ENCODE results near the gene PRR23A.
"Not testable (repeated sequence)": the region's sequence is repeated elsewhere in the genome, so short reads cannot be mapped to it uniquely, and the experiment has no call there.

PRR23A gene

GRCh38 chr3:139006051-139006716 is at the start of gene PRR23A:
PRR23A (minus strand) TSS chr3:139006268; CDS start chr3:139006268, 0 bp downstream.
- no peak within 1 kb of the TSS for H3K27ac ChIP-seq
- TF ChIP-seq, protein P1, sequence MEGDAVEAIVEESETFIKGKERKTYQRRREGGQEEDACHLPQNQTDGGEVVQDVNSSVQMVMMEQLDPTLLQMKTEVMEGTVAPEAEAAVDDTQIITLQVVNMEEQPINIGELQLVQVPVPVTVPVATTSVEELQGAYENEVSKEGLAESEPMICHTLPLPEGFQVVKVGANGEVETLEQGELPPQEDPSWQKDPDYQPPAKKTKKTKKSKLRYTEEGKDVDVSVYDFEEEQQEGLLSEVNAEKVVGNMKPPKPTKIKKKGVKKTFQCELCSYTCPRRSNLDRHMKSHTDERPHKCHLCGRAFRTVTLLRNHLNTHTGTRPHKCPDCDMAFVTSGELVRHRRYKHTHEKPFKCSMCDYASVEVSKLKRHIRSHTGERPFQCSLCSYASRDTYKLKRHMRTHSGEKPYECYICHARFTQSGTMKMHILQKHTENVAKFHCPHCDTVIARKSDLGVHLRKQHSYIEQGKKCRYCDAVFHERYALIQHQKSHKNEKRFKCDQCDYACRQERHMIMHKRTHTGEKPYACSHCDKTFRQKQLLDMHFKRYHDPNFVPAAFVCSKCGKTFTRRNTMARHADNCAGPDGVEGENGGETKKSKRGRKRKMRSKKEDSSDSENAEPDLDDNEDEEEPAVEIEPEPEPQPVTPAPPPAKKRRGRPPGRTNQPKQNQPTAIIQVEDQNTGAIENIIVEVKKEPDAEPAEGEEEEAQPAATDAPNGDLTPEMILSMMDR (IDR thresholded peaks at IDR 0.05): no peak
- no peak for TF ChIP-seq ZFX (IDR thresholded peaks at IDR 0.05; ENCODE audit: borderline replicate concordance)

DNA sequence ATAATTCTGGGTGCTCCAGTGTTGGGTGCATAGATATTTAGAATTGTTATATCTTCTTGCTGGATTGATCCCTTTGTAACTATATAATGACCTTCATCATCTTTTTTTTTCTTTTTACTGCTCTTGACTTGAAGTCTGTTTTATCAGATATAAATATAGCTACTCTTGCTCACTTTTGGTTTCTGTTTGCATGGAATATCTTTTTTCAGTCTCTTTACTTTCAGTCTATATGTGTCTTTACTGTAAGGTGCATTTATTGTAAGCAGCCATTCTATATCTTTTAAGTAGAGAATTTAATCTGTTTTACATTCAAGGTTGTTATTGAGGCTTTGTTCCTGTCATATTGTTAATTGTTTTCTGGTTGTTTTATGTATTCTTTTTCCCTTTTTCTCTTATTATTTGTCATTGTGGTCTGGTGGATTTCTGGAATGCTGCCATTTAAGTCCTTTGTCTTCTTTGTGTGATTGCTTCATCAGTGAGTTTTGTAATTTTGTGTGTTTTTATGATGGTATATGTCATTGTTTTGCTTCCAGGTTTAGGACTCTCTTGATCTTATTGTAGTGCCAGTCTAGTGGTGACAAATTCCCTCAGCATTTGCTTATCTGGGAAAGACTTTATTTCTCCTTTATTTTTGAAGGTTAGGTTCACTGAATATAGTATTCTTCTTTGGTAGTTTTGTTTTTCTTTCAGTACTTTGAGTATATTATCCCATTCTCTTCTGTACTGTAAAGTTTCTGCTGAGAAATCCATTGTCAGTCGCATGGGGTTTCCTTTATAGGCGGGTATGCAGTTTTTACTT is 46.9 kb upstream of the PRR23A start:
- no peak overlapping the region for H3K27ac ChIP-seq
- TF ChIP-seq, protein P1 (IDR thresholded peaks at IDR 0.05): no peak
- no peak for TF ChIP-seq ZFX (IDR thresholded peaks at IDR 0.05; ENCODE audit: borderline replicate concordance)

GRCh38 chr3:139044366-139045210 is 38.5 kb upstream of the PRR23A start, which contains the start of gene PRR23C:
PRR23C (minus strand) TSS chr3:139044892; CDS start chr3:139044620, 272 bp downstream.
- TF ChIP-seq ZFX (IDR thresholded peaks at IDR 0.05; ENCODE audit: borderline replicate concordance): no peak
- TF ChIP-seq, protein P1 (IDR thresholded peaks at IDR 0.05): peak; percentile 47
- no peak within 1 kb of the TSS for H3K27ac ChIP-seq

DNA sequence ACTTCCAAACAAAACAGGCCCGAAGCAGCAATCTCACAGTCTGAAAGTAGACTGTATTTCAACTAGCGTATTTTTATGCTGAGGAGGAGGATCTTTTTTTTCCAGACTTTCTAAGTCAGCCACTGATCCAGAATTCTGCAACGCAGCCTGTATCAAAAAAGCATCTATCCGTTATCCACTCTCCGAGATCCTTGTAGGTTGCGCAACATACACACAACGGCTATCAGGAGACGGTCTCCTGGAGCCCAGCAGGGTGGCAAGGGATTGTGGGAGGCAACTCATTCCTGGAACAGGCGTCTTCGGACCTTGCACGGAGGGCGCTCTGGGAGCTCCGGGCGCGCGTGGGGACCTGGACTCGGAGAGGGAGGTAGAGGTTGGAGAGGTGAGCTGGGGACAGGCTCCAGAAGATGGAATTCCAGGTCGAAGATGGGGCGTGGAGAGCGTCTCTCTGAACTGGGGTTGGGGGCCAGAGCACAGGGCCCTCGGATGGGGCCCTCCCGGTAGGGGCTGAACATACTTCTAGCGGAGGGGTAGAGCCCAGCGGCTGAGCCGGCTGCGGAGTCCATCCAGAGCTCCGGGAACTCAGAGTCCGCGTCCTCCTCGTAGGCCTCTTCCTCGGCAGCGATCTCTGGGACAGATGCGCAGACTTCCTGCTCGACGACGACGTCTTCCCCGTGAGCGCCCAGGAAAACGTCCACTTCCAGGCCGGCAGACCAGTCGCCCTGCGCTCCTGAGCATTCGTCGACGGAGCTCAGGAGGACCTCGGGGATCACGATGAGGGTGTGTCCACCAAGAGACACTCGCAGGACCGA is 37.7 kb upstream of the PRR23A start:
- TF ChIP-seq, protein P1 (IDR thresholded peaks at IDR 0.05): no peak
- TF ChIP-seq ZFX (IDR thresholded peaks at IDR 0.05; ENCODE audit: borderline replicate concordance): no peak
- no peak overlapping the region for H3K27ac ChIP-seq

GRCh38 chr3:139037478-139037877 is 31.4 kb upstream of the PRR23A start:
- no peak for TF ChIP-seq ZFX (IDR thresholded peaks at IDR 0.05; ENCODE audit: borderline replicate concordance)
- TF ChIP-seq, protein P1 (IDR thresholded peaks at IDR 0.05): no peak
- H3K27ac ChIP-seq: no peak overlapping the region

DNA sequence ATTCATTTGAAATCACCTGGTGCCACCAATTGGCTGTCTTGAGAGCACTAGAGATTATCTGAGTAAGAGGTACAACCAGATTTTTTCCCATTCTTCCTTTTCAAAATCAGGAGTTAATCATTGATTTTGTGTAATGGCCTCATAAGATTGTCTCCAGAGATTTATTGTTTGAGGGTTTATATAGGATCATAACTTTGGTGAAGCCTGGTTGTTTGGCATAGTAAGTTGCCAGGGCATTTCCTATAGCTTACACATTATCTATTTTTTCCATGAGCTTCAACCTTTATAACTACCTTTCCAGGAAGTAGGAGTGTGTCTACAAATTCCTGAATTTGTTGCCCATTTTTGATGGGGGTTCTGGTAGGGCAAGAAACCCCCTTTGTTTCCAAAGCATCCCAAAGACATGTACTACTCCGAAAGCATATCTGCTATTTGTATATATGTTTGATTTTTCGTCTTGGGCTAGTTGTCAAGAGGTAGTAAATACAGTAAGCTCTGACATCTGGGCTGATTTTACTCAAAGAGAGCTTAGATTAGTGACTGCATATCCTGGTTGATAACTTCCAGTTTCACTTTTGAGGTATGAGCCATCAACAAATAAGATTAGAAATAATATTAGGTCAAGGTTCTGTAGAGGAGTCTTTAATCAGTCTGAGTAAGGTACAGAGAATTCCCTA is 26.4 kb upstream of the PRR23A start:
- no peak overlapping the region for H3K27ac ChIP-seq
- TF ChIP-seq, protein P1 (IDR thresholded peaks at IDR 0.05): no peak
- no peak for TF ChIP-seq ZFX (IDR thresholded peaks at IDR 0.05; ENCODE audit: borderline replicate concordance)

DNA sequence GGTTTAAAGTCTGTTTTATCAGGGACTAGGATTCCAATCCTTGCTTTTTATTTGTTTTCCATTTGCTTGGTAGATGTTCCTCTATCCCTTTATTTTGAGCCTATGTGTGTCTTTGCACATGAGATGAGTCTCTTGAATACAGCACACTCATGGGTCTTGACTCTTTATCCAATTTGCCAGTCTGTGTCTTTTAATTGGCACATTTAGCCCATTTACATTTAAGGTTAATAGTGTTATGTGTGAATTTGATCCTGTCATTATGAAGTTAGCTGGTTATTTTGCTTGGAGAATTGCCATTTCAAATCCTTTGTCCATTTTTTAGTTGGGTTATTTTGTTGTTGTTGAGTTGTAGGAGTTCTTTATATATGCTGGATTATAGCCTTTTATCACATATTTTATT is 24.5 kb upstream of the PRR23A start:
- not testable (repeated sequence) for H3K27ac ChIP-seq
